Measurements from ENCODE around the gene ARID5A.
A peak's percentile ranks its signal among the peaks of the same experiment; 100 is the strongest.
"Not testable (repeated sequence)": the region's sequence is repeated elsewhere in the genome, so short reads cannot be mapped to it uniquely, and the experiment has no call there.

Gene ARID5A

GRCh38 chr2:96546321-96546720 is 9.8 kb downstream of the ARID5A start:
- no peak for DNase-seq

- DNase-seq: no peak
These were observed 10.2 kb downstream of the ARID5A start for GRCh38 chr2:96546797-96547196.

GRCh38 chr2:96547203-96547641 is 10.7 kb downstream of the ARID5A start:
- no peak for DNase-seq

- DNase-seq: no peak
These were observed 11.2 kb downstream of the ARID5A start for GRCh38 chr2:96547731-96548171.

GRCh38 chr2:96548558-96549465 is 12.3 kb downstream of the ARID5A start:
- DNase-seq: no peak

DNA sequence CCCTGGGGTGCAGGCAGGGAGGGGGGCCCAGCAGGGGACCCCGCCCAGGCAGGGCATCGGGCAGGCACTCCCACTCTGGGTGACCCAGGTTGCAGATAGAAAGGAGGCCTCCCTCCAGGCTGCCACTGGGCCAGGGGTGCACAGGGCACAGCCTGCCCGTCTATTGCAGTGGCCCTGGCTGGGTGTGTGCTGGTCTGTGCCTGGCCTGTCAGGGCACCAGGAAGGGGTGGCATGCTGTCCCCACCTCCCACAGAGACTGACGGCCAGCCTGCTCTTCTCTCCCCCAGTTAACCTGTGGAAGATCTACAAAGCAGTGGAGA is 12.9 kb downstream of the ARID5A start:
- DNase-seq: no peak

- DNase-seq: no peak
These were observed 13.6 kb downstream of the ARID5A start for GRCh38 chr2:96549967-96550786.

DNA sequence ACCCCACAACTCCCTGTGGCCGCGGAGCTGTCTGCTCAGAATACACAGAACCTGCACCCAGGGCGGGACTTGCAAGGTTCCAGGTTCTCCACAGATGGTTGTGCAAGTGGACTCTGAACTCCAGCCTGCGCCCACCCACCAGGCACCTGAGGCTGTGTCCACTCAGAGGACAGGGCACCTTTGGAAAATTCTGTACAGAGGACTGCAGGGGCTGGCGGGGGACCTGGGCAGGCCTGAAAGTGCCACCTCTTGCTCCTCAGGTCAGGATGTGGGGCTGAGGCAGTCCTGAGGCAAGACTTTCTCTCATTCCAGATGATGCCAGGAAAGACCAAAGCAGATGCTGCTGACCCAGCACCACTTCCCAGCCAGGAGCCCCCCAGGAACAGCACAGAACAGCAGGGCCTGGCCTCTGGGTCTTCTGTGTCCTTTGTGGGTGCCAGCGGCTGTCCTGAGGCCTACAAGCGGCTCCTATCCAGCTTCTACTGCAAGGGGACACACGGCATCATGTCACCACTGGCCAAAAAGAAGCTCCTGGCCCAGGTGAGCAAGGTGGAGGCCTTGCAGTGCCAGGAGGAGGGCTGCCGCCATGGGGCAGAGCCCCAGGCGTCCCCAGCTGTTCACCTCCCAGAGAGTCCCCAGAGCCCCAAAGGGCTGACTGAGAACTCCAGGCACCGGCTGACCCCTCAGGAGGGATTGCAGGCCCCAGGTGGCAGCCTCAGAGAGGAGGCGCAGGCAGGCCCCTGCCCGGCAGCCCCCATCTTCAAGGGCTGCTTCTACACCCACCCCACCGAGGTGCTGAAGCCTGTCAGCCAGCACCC is 14.4 kb downstream of the ARID5A start:
- no peak for DNase-seq

GRCh38 chr2:96551605-96552314 is 15.2 kb downstream of the ARID5A start:
- DNase-seq: no peak

- no peak for DNase-seq
These were observed 16.0 kb downstream of the ARID5A start for GRCh38 chr2:96552315-96553175.

DNA sequence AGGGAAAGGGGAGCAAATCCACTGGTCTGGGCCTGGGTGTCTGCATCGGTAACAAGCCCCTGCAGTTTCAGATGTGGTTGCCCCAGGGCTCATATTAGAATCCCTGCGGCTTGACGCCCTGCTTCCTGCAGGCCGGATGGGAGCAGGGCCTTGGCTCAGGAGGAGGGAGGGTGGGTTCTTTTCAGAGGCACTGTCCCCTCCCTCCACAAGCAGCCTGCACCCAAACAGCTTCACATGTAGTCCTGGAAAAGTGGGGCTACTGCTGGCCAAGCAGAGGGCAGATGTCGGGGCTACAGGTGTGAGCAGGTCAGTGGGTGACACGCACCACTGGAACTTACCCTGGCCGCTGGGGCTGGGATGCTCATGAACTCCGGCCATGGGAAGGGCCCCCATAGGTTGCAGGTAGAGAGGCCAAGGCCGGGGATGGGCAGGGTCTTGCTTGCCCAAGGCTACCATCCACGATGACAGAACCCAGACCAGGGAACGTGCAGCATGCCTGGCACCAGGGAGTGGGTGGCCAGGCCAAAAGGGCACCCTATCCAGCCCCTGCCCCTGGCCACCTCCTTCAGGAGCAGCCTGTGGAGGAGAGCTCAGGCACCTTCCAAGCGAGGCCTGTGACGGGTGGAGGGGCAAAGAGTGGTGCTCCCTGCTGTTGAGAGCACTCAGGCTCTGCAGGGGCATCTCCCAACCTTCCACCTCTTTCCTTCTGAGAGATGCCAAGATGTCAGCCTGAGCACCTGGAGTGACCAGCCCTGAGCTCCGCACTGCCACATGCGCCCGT is 16.8 kb downstream of the ARID5A start:
- DNase-seq: no peak

DNA sequence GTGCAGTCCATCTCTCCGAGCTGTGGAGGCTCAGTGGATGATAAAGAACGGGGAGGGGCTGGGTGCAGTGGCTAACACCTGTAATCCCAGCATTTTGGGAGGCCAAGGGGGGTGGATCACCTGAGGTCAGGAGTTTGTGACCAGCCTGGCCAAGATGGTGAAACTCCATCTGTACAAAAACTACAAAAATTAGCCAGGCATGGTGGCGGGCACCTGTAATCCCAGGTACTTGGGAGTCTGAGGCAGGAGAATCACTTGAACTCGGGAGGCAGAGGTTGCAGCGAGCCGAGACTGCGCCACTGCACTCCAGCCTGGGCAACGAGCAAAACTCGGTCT is 17.4 kb downstream of the ARID5A start:
- not testable (repeated sequence) for DNase-seq

DNA sequence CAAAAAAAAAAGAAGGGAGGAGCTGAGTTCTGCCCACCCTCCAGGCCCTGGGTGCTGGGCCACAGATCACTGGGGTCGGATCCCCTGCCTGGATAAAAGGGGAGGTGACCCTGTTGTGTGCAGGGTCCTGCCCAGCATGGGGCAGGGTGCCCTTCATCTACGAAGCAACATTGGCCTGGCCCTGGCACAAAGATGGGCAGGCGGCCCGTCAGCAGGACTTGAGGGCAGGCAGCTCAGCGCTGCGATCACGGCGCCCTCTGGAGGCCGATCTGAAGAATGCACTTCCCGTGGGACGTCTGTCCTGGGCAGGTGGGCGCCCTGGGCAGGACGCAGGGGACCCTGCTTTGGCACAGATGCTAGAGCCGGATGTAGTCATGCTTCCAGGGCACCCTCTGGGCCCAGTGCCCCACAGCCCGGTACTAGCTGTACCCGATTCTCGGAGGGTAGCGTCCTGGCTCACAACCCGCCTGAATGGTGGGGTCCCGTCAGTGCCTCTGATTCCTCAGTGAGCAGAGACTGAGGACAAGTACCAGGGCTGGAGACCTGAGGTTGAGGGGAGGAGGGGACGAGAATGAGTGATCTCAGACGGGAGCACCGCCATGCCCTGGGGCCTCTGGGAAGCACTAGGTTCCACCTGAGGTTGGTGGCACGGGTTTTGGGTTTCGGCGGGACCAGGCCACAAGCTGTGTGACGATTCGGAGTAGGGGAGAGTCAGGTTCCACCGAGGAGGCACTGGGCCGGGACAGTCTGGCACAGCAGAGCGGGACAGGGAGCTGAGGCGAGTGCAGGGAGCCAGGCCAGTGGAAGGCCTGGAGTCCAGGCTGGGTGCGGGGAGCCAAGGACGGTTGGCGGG is 18.0 kb downstream of the ARID5A start:
- peak; percentile 42 to 57 for DNase-seq

GRCh38 chr2:96555146-96555610 is 18.6 kb downstream of the ARID5A start:
- DNase-seq: no peak

GRCh38 chr2:96556441-96557330 is 20.1 kb downstream of the ARID5A start:
- no peak for DNase-seq

- DNase-seq: not testable (repeated sequence)
These were observed 20.9 kb downstream of the ARID5A start for GRCh38 chr2:96557421-96557820.

- no peak for DNase-seq
These were observed 21.5 kb downstream of the ARID5A start for GRCh38 chr2:96558061-96558460.

- no peak for DNase-seq
These were observed 21.9 kb downstream of the ARID5A start for GRCh38 chr2:96558485-96558884.

Data from NCI-H2081 (cell line).